Activated CD4-positive, CD25-positive, alpha-beta regulatory T cell treated with anti-CD3 and anti-CD28 coated beads, Interleukin-2, amount 50 U/mL, for 24 hours (primary cell): ENCODE measurements around the gene ENAH.
A peak's percentile ranks its signal among the peaks of the same experiment; 100 is the strongest.
"Not testable (repeated sequence)": the region's sequence is repeated elsewhere in the genome, so short reads cannot be mapped to it uniquely, and the experiment has no call there.

ENCODE experiments used
- ATAC-seq, 2 donors: fragments of 150-1000 bp; cut with Tn5 transposase; one replicate each; pipeline ENCODE4 v1.10.0; 2021; ENCODE audit warnings: mild to moderate bottlenecking in 1 of 2, moderate library complexity in 1 of 2

Gene ENAH

GRCh38 chr1:225670806-225671733 is 18.1 kb upstream of the ENAH start:
- ATAC-seq, result no peak

- no peak for ATAC-seq
These were observed 17.4 kb upstream of the ENAH start for GRCh38 chr1:225670356-225670755.

GRCh38 chr1:225668222-225668621 is 15.3 kb upstream of the ENAH start:
- no peak for ATAC-seq

GRCh38 chr1:225667362-225667761 is 14.4 kb upstream of the ENAH start:
- no peak for ATAC-seq

- ATAC-seq, result no peak
These were observed 13.6 kb upstream of the ENAH start for GRCh38 chr1:225666495-225666894.

- no peak for ATAC-seq
These were observed 11.8 kb upstream of the ENAH start for GRCh38 chr1:225664762-225665161.

- no peak for ATAC-seq
These were observed 9.2 kb upstream of the ENAH start for GRCh38 chr1:225662155-225662554.

GRCh38 chr1:225660544-225660946 is 7.6 kb upstream of the ENAH start:
- no peak for ATAC-seq

- ATAC-seq, result no peak
These were observed 5.1 kb upstream of the ENAH start for GRCh38 chr1:225658041-225658440.

GRCh38 chr1:225657462-225657989 is 4.6 kb upstream of the ENAH start:
- ATAC-seq, result no peak

GRCh38 chr1:225656259-225656655 is 3.3 kb upstream of the ENAH start:
- not testable (repeated sequence) for ATAC-seq

GRCh38 chr1:225655509-225656258 is 2.8 kb upstream of the ENAH start:
- no peak for ATAC-seq

- ATAC-seq, result no peak
These were observed 2.0 kb upstream of the ENAH start for GRCh38 chr1:225654688-225655508.

- ATAC-seq, result no peak
These were observed 1.3 kb upstream of the ENAH start for GRCh38 chr1:225654277-225654597.

GRCh38 chr1:225653463-225654276 is 747 bp upstream of the ENAH start:
- peak; percentile 21 to 36 for ATAC-seq

- no peak for ATAC-seq
These were observed 823 bp downstream of the ENAH start for GRCh38 chr1:225651872-225652728.

- ATAC-seq, result no peak
These were observed 1.5 kb downstream of the ENAH start for GRCh38 chr1:225651376-225651871.

- no peak for ATAC-seq
These were observed 2.7 kb downstream of the ENAH start for GRCh38 chr1:225650179-225650578.

- no peak for ATAC-seq
These were observed 7.6 kb downstream of the ENAH start for GRCh38 chr1:225645194-225645895.

- ATAC-seq, result no peak
These were observed 8.3 kb downstream of the ENAH start for GRCh38 chr1:225644666-225645065.
